Spleen (tissue), 7 donors: Measurements from ENCODE around the gene TAS2R10.

Experiments used
- CTCF ChIP-seq, 11 experiments: fragments of 200-600 bp in 7 of 11; fragments of 450-650 bp in 4 of 11; sonication (generic) in 4 of 11; IDR thresholded peaks in 8 of 11; conservative IDR thresholded peaks in 3 of 11; 1 replicate in 7 of 11; 2 replicates in 4 of 11; pipeline versions ENCODE4 v1.4.0 to v1.8.0; 2016 to 2021; ENCODE audit warnings: antibody characterized with exemption in 11 of 11, inconsistent platforms in 4 of 11, mild to moderate bottlenecking in 1 of 11
- POLR2A ChIP-seq, 3 donors: fragments of 450-650 bp; IDR thresholded peaks; one replicate each; pipeline ENCODE4 v1.5.1; 2017; ENCODE audit warnings: antibody characterized with exemption in 3 of 3, mild to moderate bottlenecking in 1 of 3
- POLR2AphosphoS5 ChIP-seq, 3 donors: sonication (generic); formaldehyde crosslinking; IDR thresholded peaks; one replicate each; pipeline ENCODE4 v1.5.1; 2017; ENCODE audit warnings: antibody characterized with exemption in 3 of 3
- donor health status: DM: no; HTN: no; CAD: no; lungs with moderate emphysema.
- donor health status: DM: no; HTN: no; CAD: no.
- donor health status: DM: no; HTN: no; CAD: no.

- TF ChIP-seq CTCF (IDR thresholded peaks at IDR 0.05 in 8 of 11, conservative IDR thresholded peaks at IDR 0.05 in 3 of 11) = no peak
- no peak for TF ChIP-seq POLR2AphosphoS5 (IDR thresholded peaks at IDR 0.05)
- no peak for TF ChIP-seq POLR2A (IDR thresholded peaks at IDR 0.05)
Observed at GRCh38 chr12:10867381-10867780, 41.2 kb upstream of the TAS2R10 start.
